ENCODE measurements around the gene NAP1L4. TPM values are rescaled to one million over a fixed set of nuclear protein-coding genes. Genes with fewer than 3 reads are reported as not detected.
A peak's percentile ranks its signal among the peaks of the same experiment; 100 is the strongest.

The NAP1L4 gene
- total RNA-seq, 6 experiments from 2014 or later, result 109 to 140 (median 131) TPM

GRCh38 chr11:2987881-2988861, 4.0 kb downstream of the NAP1L4 start:
- Mint-ChIP-seq H3K4me1 (ENCODE audit: low read depth) (peaks cover 30% of the 10 kb centered on the region), H3K27me3 (ENCODE audit: insufficient read depth) (peaks cover 1% of the 10 kb centered on the region; the same call in 1 of the 2 replicates), H3K36me3 (ENCODE audit: low read depth) (peaks cover 17% of the 10 kb centered on the region; the same call in 1 of the 2 replicates), H3K27ac (peak overlapping the region; percentile 92), H3K9me3 (no peaks in the 10 kb centered on the region), H3K4me3 (peak overlapping the region; percentile 97)
- no peak for DNase-seq
- no peak for TF ChIP-seq CTCF (IDR thresholded peaks at IDR 0.05)

DNA sequence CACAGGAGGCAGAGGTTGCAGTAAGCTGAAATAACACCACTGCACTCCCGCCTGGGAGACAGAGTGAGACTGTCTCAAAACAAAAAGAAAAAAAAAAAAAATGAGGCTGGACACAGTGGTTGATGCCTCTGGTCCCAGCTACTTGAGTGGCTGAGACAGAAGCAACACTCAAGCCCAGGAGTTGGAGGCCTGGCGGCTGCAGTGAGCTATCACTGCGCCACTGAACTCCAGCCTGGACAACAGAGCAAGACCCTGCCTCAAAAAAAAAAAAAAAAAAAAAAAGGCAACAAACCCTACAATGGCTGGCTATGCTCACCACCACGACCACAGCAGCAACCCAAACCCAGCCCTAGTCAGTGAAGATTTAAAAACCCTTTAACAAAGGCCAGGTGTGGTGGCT, 8.2 kb downstream of the NAP1L4 start:
- no peaks in the 10 kb centered on the region for H3K27me3 Mint-ChIP-seq (ENCODE audit: insufficient read depth)
- no peak for TF ChIP-seq CTCF (IDR thresholded peaks at IDR 0.05)
- no peak overlapping the region for H3K4me3 Mint-ChIP-seq
- peaks cover 8% of the 10 kb centered on the region; the same call in 1 of the 2 replicates for H3K36me3 Mint-ChIP-seq (ENCODE audit: low read depth)
- no peak for DNase-seq
- no peaks in the 10 kb centered on the region for H3K9me3 Mint-ChIP-seq
- no peak overlapping the region; the same call in 1 of the 2 replicates for H3K27ac Mint-ChIP-seq
- peaks cover 24% of the 10 kb centered on the region for H3K4me1 Mint-ChIP-seq (ENCODE audit: low read depth)

DNA sequence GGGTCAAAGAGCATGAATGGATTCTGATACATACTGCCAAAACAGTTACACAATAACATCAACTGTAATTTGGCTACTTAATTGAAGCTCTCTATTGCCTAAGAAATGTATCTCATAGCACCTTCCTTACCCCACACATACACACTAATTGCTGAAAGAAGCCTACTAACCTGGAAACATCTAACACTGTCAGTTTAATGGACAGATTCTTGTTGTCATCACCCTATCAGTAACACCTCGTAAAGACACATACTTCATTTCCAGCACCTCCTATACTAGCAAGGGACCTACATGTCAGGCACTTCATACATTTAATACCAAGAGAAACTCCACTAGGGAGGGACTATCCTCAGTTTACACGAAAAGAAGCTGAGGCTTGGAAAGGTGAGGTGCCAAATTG, 9.9 kb downstream of the NAP1L4 start:
- DNase-seq, result no peak
- H3K4me1 Mint-ChIP-seq (ENCODE audit: low read depth), result peaks cover 10% of the 10 kb centered on the region
- TF ChIP-seq CTCF (IDR thresholded peaks at IDR 0.05), result no peak
- no peak overlapping the region for H3K27ac Mint-ChIP-seq
- H3K27me3 Mint-ChIP-seq (ENCODE audit: insufficient read depth), result no peaks in the 10 kb centered on the region
- H3K36me3 Mint-ChIP-seq (ENCODE audit: low read depth), result peaks cover 4% of the 10 kb centered on the region; the same call in 1 of the 2 replicates
- no peak overlapping the region for H3K4me3 Mint-ChIP-seq
- H3K9me3 Mint-ChIP-seq, result no peaks in the 10 kb centered on the region

DNA sequence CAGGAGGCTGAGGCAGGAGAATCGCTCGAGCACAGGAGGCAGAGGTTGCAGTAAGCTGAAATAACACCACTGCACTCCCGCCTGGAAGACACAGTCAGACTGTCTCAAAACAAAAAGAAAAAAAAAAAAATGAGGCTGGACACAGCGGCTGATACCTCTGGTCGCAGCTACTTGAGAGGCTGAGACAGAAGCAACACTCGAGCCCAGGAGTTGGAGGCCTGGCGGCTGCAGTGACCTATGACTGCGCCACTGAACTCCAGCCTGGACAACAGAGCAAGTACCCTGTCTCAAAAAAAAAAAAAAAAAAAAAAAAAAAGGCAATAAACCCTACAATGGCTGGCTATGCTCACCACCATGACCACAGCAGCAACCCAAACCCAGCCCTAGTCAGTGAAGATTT, 11.0 kb downstream of the NAP1L4 start:
- Mint-ChIP-seq H3K27ac (no peak overlapping the region), H3K36me3 (ENCODE audit: low read depth) (peaks cover 4% of the 10 kb centered on the region; the same call in 1 of the 2 replicates), H3K4me1 (ENCODE audit: low read depth) (peaks cover 10% of the 10 kb centered on the region), H3K4me3 (no peak overlapping the region), H3K27me3 (ENCODE audit: insufficient read depth) (no peaks in the 10 kb centered on the region), H3K9me3 (no peaks in the 10 kb centered on the region)
- no peak for TF ChIP-seq CTCF (IDR thresholded peaks at IDR 0.05)
- no peak for DNase-seq

DNA sequence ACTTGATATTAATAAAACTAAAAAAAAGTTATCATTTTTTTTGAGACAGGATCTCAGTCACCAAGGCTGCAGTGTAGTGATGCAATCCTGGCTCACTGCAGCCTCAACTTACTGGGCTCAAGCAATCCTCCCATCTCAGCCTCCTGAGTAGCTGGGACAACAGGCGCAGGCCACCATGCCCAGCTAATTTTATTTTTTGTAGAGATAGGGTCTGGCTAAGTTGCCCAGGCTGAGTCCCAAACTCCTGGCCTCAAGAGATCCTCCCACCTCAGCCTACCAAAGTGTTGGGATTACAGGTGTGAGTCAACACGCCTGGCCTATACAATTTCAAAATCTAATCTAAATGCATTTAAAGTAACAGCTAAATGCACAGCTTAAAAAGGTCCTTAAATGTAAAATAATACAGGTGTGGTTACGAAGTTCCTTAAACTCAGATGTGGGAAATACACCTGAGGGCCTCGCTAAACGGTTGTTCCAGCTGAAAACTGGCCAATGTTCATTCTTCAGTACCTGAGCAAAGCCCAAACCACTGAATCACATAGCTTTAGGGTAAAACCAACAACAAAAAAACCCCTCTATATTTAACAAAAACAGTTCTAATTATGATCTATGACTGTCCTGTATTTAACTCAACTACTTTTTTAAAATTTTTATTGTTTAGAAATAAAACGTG, 11.8 kb downstream of the NAP1L4 start:
- H3K36me3 Mint-ChIP-seq (ENCODE audit: low read depth), result peaks cover 8% of the 10 kb centered on the region; the same call in 1 of the 2 replicates
- DNase-seq, result no peak
- no peak overlapping the region for H3K4me3 Mint-ChIP-seq
- no peak overlapping the region for H3K27ac Mint-ChIP-seq
- H3K27me3 Mint-ChIP-seq (ENCODE audit: insufficient read depth), result no peaks in the 10 kb centered on the region
- no peaks in the 10 kb centered on the region for H3K9me3 Mint-ChIP-seq
- peaks cover 10% of the 10 kb centered on the region for H3K4me1 Mint-ChIP-seq (ENCODE audit: low read depth)
- TF ChIP-seq CTCF (IDR thresholded peaks at IDR 0.05), result no peak
